Epithelial cell of proximal tubule (primary cell): ENCODE measurements around the gene CACNA1C. TPM values are rescaled to one million over a fixed set of nuclear protein-coding genes. Genes with fewer than 3 reads are reported as not detected.

Experiments
- DNase-seq: peaks from one replicate; pipeline ENCODE4 v3.0.0-alpha.2; 2011; ENCODE audit warnings: low read depth
- H3K4me3 ChIP-seq: 2 replicates; pipeline ENCODE4 v1.5.1; 2011; ENCODE audit warnings: low read depth, mild to moderate bottlenecking, low read length
- total RNA-seq: library from RNA; depleted of rRNA; stranded (reverse); fragments of >200 nt; gene quantifications from 2 replicates; pipeline ENCODE4 v1.2.3, GENCODE V29; 2015
- TF ChIP-seq, protein P1 (sequence below): conservative IDR thresholded peaks from 2 replicates; pipeline ENCODE4 v1.5.1; 2012; ENCODE audit warnings: low read depth, mild to moderate bottlenecking, low read length

Gene CACNA1C
- total RNA-seq, 1 donor from 2014 or later = not detected

DNA sequence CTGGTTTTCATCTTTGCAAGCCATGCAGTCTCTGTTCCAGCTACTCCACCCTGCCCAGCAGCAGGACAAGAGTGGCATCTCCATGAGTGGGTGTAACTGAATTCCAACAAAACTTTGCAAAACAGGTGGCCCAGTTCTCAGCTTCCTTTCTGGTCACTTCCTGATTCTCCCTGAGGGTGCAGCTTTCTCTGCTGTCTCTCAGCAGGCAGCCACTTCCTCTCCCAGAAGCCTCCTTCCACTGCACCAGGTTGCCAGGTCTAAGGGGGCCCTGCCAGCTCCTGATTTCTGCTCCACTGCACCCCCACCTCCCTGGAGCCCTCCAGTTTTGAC is 400.9 kb downstream of the CACNA1C start:
- no peak overlapping the region for H3K4me3 ChIP-seq
- TF ChIP-seq, protein P1, sequence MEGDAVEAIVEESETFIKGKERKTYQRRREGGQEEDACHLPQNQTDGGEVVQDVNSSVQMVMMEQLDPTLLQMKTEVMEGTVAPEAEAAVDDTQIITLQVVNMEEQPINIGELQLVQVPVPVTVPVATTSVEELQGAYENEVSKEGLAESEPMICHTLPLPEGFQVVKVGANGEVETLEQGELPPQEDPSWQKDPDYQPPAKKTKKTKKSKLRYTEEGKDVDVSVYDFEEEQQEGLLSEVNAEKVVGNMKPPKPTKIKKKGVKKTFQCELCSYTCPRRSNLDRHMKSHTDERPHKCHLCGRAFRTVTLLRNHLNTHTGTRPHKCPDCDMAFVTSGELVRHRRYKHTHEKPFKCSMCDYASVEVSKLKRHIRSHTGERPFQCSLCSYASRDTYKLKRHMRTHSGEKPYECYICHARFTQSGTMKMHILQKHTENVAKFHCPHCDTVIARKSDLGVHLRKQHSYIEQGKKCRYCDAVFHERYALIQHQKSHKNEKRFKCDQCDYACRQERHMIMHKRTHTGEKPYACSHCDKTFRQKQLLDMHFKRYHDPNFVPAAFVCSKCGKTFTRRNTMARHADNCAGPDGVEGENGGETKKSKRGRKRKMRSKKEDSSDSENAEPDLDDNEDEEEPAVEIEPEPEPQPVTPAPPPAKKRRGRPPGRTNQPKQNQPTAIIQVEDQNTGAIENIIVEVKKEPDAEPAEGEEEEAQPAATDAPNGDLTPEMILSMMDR = no peak
- DNase-seq = no peak

DNA sequence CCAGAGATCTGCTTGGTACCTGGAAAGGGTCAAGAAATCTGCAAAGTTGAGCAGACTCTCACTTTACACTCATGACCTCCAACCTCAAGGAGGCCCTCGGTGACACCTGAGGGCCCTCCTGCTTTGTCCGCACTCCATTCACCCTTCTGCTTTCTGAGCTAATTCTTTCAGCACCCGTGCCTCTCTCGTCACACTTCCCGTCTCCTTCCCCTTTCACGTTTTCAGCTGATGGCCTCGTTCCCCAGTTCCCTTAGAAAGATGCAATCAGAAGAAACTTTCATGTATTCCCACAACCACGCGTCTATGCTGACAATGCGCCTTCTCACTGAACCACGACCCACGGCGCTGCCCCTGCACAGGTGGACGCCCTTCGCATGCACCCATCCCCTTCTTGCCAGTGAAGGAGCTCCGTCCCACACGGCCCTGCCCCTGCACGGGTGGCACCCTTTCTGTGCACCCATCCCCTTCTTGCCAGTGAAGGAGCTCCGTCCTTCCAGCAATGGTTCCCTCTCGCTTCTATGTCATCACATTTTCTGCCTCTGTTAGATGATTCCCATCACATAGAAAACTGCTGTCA is 401.9 kb downstream of the CACNA1C start:
- no peak overlapping the region for H3K4me3 ChIP-seq
- no peak for DNase-seq
- TF ChIP-seq, protein P1 = no peak

DNA sequence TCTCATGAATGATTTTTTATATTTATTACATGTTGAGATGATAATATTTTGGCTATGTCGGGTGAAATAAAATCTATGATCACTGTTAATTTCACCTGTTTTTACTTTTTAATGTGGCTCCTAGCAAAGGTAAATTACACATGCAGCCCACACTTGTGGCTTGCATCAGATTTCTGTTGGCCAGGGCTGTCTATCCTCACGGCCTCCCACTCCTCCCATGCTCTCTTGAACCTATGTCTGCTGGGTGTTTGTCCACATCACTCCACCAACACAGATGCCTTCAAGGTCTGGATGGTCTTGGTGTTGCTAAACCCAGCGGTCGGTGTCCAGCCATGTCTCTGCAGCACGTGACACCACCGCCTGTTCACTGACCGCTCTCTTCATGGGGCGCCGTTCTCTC is 402.6 kb downstream of the CACNA1C start:
- H3K4me3 ChIP-seq = no peak overlapping the region
- DNase-seq = no peak
- TF ChIP-seq, protein P1 = no peak

DNA sequence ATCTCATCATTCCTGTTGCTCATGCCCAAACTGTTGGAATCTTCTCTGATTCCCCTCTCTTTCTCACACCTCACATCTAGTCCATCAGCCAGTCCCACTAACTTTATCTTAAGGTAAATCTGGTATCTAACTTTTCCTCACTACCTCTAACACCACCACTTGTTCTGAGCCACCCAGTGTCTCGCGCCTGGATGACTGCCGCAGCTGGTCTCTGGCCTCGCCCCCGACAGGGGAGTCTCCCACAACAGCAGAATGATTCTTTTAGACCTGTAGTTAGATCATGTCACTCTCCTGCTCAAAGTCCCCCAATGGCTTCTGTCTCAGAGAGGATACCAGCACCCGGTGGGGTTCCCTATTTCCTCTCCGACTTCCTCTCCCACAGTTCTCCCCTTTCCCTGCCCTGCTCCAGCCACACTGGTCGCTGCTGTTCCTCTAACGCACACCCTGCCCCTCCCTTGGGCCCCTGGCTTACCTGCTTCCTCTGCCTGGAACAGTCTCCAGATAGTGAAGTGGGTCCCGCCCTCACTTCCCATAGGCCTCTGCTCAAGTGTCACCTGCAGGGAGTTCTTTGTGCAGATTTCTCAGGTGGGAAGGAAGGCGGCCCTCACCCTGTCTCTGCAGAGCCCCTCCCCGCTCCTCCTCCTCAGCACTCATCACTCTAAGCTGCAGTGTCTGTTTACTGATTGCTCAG is 403.5 kb downstream of the CACNA1C start:
- no peak for DNase-seq
- H3K4me3 ChIP-seq = no peak overlapping the region
- TF ChIP-seq, protein P1 = no peak

DNA sequence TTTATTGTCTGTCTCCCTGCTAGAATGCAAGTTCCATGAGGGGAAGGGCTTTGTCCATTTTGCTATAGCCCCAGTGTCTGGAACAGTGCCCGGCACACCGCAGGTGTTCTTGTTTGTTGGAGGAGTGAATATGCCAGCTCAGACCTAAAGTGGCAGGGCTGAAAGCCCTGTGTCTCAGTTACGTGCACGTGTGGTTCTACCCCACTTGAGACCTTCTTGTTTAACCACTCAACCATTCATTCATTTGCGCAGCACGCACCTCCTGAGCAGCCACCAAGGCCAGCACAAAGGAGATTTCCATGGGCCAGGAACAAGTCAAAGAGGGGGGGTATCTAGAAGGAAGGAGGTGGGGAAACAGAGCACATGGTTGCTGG is 404.0 kb downstream of the CACNA1C start:
- no peak overlapping the region for H3K4me3 ChIP-seq
- TF ChIP-seq, protein P1 = no peak

DNA sequence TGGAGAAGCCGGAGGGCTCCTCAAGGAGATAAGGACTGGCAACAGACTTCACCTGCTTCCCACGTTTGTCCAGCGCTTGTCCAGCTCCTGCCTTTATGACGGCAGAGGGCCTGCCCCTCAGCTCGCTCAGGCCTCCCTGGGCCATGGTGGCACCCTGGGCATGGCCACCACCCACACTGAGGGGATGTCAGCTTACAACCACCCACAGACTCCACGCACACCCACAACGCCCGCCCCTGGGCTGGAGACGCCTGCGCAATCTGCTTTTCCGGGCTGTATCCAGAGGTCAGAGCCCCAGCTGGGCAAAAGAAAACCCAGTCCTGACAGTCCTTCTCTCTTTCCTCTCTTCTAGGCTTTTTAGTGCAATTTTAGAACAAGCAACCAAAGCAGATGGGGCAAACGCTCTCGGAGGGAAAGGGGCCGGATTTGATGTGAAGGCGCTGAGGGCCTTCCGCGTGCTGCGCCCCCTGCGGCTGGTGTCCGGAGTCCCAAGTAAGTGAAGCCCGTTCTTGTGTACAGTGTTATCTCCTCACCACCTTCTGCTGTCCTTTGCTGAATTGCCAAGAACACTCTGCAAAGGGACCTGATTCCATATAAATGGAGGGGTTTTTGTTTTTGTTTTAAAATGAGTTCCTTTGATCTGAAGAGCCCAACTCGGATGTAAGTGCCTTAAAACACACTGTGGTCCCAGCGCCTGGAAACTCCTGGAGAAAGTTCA is 404.6 kb downstream of the CACNA1C start:
- TF ChIP-seq, protein P1 = no peak

More for the DNA sequence above, 404.0 kb downstream of the CACNA1C start:
- no peak for DNase-seq

DNA sequence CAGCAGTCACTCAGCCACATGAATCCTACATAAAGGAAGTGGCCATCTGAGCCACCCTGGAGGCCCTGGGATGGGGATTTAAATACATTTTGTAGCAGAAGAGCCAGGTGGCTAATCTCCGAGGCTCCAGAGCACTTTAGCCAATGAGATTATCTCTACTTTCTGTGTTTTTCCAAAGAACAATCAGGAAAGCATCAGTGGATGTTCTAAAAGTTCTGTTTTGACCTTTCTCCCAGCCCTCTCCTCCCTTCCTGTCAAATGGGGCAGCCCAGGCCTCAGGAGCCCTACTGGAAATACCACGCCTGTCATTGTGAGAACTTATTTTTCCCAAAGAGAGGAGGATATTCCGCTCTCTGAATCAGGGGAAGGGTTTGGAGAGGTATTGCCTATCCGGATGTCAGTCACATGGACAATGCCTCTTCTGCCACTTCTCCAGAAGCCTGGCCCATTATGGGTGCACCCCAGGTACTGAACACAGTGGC is 405.2 kb downstream of the CACNA1C start:
- TF ChIP-seq, protein P1 = no peak

More for the DNA sequence above, 404.6 kb downstream of the CACNA1C start:
- H3K4me3 ChIP-seq = no peak overlapping the region
- no peak for DNase-seq

More for the DNA sequence above, 405.2 kb downstream of the CACNA1C start:
- DNase-seq = no peak
- H3K4me3 ChIP-seq = no peak overlapping the region
